Spinal cord (tissue), 10 donors: Measurements from ENCODE around the gene SLC26A5. TPM values are rescaled to one million over a fixed set of nuclear protein-coding genes. Genes with fewer than 3 reads are reported as not detected.

Experiments
- DNase-seq, 6 donors: peaks; one replicate each; pipeline versions ENCODE4 v3.0.0 to v3.0.0-alpha.2; 2013 to 2015; ENCODE audit warnings: low spot score in 6 of 6, low read depth in 4 of 6
- H3K27ac ChIP-seq: one replicate; pipeline ENCODE4 v1.5.1; 2013; ENCODE audit warnings: low read depth, low read length, control low read depth
- H3K27me3 ChIP-seq: one replicate; pipeline ENCODE4 v1.6.1; 2013; ENCODE audit warnings: low read length; ENCODE audit not compliant: control insufficient read depth, insufficient read depth
- H3K36me3 ChIP-seq: one replicate; pipeline ENCODE4 v1.6.1; 2013; ENCODE audit warnings: low read length; ENCODE audit not compliant: control insufficient read depth, insufficient read depth
- H3K4me1 ChIP-seq: one replicate; pipeline ENCODE4 v1.6.1; 2013; ENCODE audit warnings: low read length; ENCODE audit not compliant: control insufficient read depth, insufficient read depth
- H3K4me3 ChIP-seq: one replicate; pipeline ENCODE4 v1.5.1; 2013; ENCODE audit warnings: low read depth, low read length, control low read depth
- H3K9me3 ChIP-seq: one replicate; pipeline ENCODE4 v1.6.1; 2013; ENCODE audit warnings: low read length; ENCODE audit not compliant: control insufficient read depth, insufficient read depth
- WGBS: methylation state at CpG from one replicate; pipeline ENCODE4 v1.1.5; 2013; ENCODE audit warnings: missing lambda C conversion rate; ENCODE audit not compliant: insufficient coverage; 5-methylcytosine and 5-hydroxymethylcytosine counted together
- polyA plus RNA-seq, 2 donors: library from polyadenylated mRNA; unstranded; fragments of 120-200 nt; gene quantifications; one replicate each; pipeline ENCODE4 v1.2.1, GENCODE V29; 2013; ENCODE audit not compliant: insufficient read length in 2 of 2
- total RNA-seq, 2 donors: library from RNA; depleted of rRNA in 1 of 2; stranded (reverse); fragments of 120-200 nt in 1 of 2; fragments of >200 nt in 1 of 2; gene quantifications; one replicate each; pipeline versions ENCODE4 v1.2.3 to v1.2.4, GENCODE V29; 2013 to 2014
- donor health status: healthy.

Gene SLC26A5
- total and polyA plus RNA-seq, 4 donors, result 0.30 to 0.99 (median 0.60) TPM

GRCh38 chr7:103445228-103446048, 569 bp downstream of the SLC26A5 start:
- 5% methylated on average over 44 of the region's 48 CpGs for WGBS
- Histone ChIP-seq H3K4me1 (peaks cover 12% of the 10 kb centered on the region), H3K27ac (no peak overlapping the region), H3K9me3 (no peaks in the 10 kb centered on the region), H3K36me3 (no peaks in the 10 kb centered on the region), H3K27me3 (peaks cover 43% of the 10 kb centered on the region), H3K4me3 (peak overlapping the region; percentile 26)
- DNase-seq, result peak in 2 of 6 donors; percentile 42

GRCh38 chr7:103439661-103440060, 6.3 kb downstream of the SLC26A5 start:
- Histone ChIP-seq H3K4me3 (no peak overlapping the region), H3K27ac (no peak overlapping the region), H3K4me1 (no peaks in the 10 kb centered on the region), H3K36me3 (no peaks in the 10 kb centered on the region), H3K27me3 (peaks cover 13% of the 10 kb centered on the region), H3K9me3 (no peaks in the 10 kb centered on the region)
- no peak for DNase-seq
- WGBS, result 87% methylated on average over 7 of the region's 8 CpGs

- DNase-seq, result no peak
- Histone ChIP-seq H3K27ac (no peak overlapping the region), H3K4me3 (no peak overlapping the region), H3K27me3 (peaks cover 2% of the 10 kb centered on the region), H3K4me1 (no peaks in the 10 kb centered on the region), H3K36me3 (no peaks in the 10 kb centered on the region), H3K9me3 (no peaks in the 10 kb centered on the region)
- whole genome bisulfite sequencing, result no CpG with 5 or more reads among the region's 1 CpG
Observed at GRCh38 chr7:103437623-103438022, 8.4 kb downstream of the SLC26A5 start.

- H3K27ac ChIP-seq, result no peak overlapping the region
- 89% methylated on average over 1 of the region's 1 CpG for WGBS
- no peak for DNase-seq
Observed at GRCh38 chr7:103432712-103433111, 13.3 kb downstream of the SLC26A5 start.

GRCh38 chr7:103425177-103425576, 20.8 kb downstream of the SLC26A5 start:
- DNase-seq, result no peak
- H3K36me3 ChIP-seq, result no peaks in the 10 kb centered on the region
- WGBS, result no CpG with 5 or more reads among the region's 1 CpG
- no peak overlapping the region for H3K4me3 ChIP-seq
- H3K27me3 ChIP-seq, result no peaks in the 10 kb centered on the region
- no peaks in the 10 kb centered on the region for H3K9me3 ChIP-seq
- no peaks in the 10 kb centered on the region for H3K4me1 ChIP-seq
- no peak overlapping the region for H3K27ac ChIP-seq

More at GRCh38 chr7:103432712-103433111, 13.3 kb downstream of the SLC26A5 start:
- Histone ChIP-seq H3K4me1 (no peaks in the 10 kb centered on the region), H3K27me3 (no peaks in the 10 kb centered on the region), H3K36me3 (no peaks in the 10 kb centered on the region), H3K9me3 (no peaks in the 10 kb centered on the region), H3K4me3 (no peak overlapping the region)

GRCh38 chr7:103423467-103424179, 22.4 kb downstream of the SLC26A5 start:
- Histone ChIP-seq H3K27me3 (no peaks in the 10 kb centered on the region), H3K9me3 (no peaks in the 10 kb centered on the region), H3K27ac (no peak overlapping the region), H3K4me1 (no peaks in the 10 kb centered on the region), H3K36me3 (no peaks in the 10 kb centered on the region), H3K4me3 (no peak overlapping the region)
- 100% methylated on average over 1 of the region's 3 CpGs for whole genome bisulfite sequencing
- DNase-seq, result no peak

GRCh38 chr7:103420857-103421384, 25.1 kb downstream of the SLC26A5 start:
- DNase-seq, result no peak
- Histone ChIP-seq H3K27ac (no peak overlapping the region), H3K27me3 (no peaks in the 10 kb centered on the region), H3K9me3 (no peaks in the 10 kb centered on the region), H3K4me3 (no peak overlapping the region), H3K4me1 (no peaks in the 10 kb centered on the region), H3K36me3 (no peaks in the 10 kb centered on the region)
- 80% methylated on average over 2 of the region's 5 CpGs for WGBS

GRCh38 chr7:103418241-103418640, 27.8 kb downstream of the SLC26A5 start:
- Histone ChIP-seq H3K4me1 (no peaks in the 10 kb centered on the region), H3K36me3 (no peaks in the 10 kb centered on the region), H3K9me3 (no peaks in the 10 kb centered on the region), H3K4me3 (no peak overlapping the region), H3K27ac (no peak overlapping the region), H3K27me3 (no peaks in the 10 kb centered on the region)
- DNase-seq, result no peak
- 76% methylated on average over 2 of the region's 3 CpGs for WGBS

GRCh38 chr7:103413407-103413806, 32.6 kb downstream of the SLC26A5 start:
- no peak for DNase-seq
- Histone ChIP-seq H3K4me3 (no peak overlapping the region), H3K9me3 (no peaks in the 10 kb centered on the region), H3K36me3 (no peaks in the 10 kb centered on the region), H3K27ac (no peak overlapping the region), H3K4me1 (no peaks in the 10 kb centered on the region), H3K27me3 (no peaks in the 10 kb centered on the region)
- 90% methylated on average over 2 of the region's 5 CpGs for WGBS
